ENCODE data around the gene KISS1R.

Gene KISS1R

GRCh38 chr19:948842-949496, 31.8 kb downstream of the KISS1R start:
- no peak for TF ChIP-seq CTCF (IDR thresholded peaks at IDR 0.05; ENCODE audit: low read depth, low read length)
- no peak for DNase-seq (ENCODE audit: extremely low read depth, low read depth)

DNA sequence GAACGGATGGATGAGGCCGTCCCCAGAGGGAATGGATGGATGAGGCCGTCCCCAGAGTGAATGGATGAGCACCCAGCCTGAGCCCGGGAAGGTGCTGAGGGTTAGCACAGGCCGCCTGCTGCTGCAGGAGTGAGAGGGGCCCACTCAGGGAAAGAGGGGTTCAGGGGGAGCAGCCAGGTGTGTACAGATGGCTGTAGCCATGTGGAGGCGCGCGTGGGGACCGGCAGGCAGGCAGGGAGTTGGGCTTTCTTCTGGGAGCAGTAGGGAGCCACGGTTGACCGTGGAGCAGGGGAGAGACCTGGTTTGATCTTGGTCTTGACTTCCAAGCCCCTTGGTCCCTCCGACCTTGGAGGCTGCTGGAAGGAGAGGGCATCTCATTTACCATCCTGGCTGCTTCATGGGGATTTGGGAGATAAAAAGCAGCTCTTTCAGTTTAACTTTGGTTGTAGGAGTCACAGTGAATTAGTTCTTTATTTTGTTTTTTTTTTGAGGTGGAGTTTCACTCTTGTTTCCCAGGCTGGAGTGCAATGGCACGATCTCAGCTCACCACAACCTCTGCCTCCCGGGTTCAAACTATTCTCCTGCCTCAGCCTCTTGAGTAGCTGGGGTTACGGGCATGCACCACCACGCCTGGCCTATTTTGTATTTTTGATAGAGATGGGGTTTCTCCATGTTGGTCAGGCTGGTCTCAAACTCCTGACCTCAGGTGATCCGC, 33.4 kb downstream of the KISS1R start:
- DNase-seq (ENCODE audit: extremely low read depth, low read depth) = no peak
- no peak for TF ChIP-seq CTCF (IDR thresholded peaks at IDR 0.05; ENCODE audit: low read depth, low read length)

GRCh38 chr19:952049-952679, 35.0 kb downstream of the KISS1R start:
- no peak for DNase-seq (ENCODE audit: extremely low read depth, low read depth)
- no peak for TF ChIP-seq CTCF (IDR thresholded peaks at IDR 0.05; ENCODE audit: low read depth, low read length)

DNA sequence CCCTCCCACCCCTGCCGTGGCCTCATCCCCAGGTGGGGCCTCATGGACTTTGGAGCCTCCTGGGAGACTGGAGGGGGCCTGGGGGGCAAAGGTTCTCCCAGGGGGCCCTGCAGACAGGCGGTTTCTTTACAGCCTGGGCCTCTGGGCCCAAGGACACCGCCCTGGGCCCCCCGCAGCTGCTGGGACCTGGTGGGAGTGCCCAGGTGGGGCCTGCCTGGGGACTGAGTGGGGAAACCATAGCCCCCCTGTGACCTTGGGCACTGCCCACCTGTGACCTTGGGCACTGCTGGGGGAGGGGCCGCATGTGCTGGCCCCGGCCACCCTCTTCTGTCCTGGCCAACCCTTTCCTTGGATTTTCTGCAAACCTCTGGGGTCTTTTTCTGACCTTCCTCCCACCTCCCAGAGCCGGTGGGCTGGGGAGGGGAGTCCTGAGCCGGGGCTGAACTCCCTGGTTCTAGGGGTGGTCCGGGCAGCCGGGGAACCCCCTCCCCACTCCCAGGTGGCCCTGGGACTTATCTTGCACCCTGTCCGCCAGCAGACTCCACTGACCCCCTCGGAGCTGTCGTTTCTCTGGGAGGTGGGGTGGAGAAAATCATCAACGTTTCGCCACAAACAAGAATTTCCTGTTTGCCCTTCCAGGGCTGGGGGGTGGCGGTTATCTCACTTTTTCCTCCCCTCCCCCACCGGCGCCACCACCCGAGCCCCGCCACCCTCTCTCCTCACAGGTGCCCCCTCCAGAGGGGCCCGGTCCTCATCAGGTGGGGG, 35.7 kb downstream of the KISS1R start:
- TF ChIP-seq CTCF (IDR thresholded peaks at IDR 0.05; ENCODE audit: low read depth, low read length) = no peak
- no peak for DNase-seq (ENCODE audit: extremely low read depth, low read depth)

GRCh38 chr19:953445-954271, 36.5 kb downstream of the KISS1R start:
- no peak for TF ChIP-seq CTCF (IDR thresholded peaks at IDR 0.05; ENCODE audit: low read depth, low read length)
- DNase-seq (ENCODE audit: extremely low read depth, low read depth) = no peak

GRCh38 chr19:954272-954671, 37.1 kb downstream of the KISS1R start:
- no peak for DNase-seq (ENCODE audit: extremely low read depth, low read depth)
- TF ChIP-seq CTCF (IDR thresholded peaks at IDR 0.05; ENCODE audit: low read depth, low read length) = no peak
